ENCODE measurements around the gene SSX4B.

- TF ChIP-seq CTCF (IDR thresholded peaks at IDR 0.05) = no peak
- TF ChIP-seq PBX3 (IDR thresholded peaks at IDR 0.05) = no peak
- no peak for TF ChIP-seq SIN3A (IDR thresholded peaks at IDR 0.05; ENCODE audit: borderline replicate concordance, low read depth, low read length)
Observed at GRCh38 chrX:48451708-48452107, 39.9 kb upstream of the SSX4B start.

All from SK-N-SH (cell line).